HepG2 (cell line): ENCODE results near the gene FBXO10. TPM values are rescaled to one million over a fixed set of nuclear protein-coding genes. Genes with fewer than 3 reads are reported as not detected.
A peak's percentile ranks its signal among the peaks of the same experiment; 100 is the strongest.

ENCODE experiments used
- ATF7 ChIP-seq, 2 experiments: fragments of 450-650 bp in 1 of 2; sonication (generic) in 1 of 2; formaldehyde crosslinking in 1 of 2; IDR thresholded peaks; 2 replicates each; pipeline versions ENCODE4 v1.4.0 to v1.6.1; 2016 to 2020; ENCODE audit warnings: antibody characterized with exemption in 1 of 2, mild to moderate bottlenecking in 1 of 2, missing genetic modification reagents in 1 of 2
- EP300 ChIP-seq, 3 experiments: sonication (generic) in 1 of 3; formaldehyde crosslinking in 1 of 3; IDR thresholded peaks; 2 replicates each; pipeline versions ENCODE4 v1.5.1 to v1.6.1; 2011 to 2020; ENCODE audit warnings: low read depth in 2 of 3, low read length in 2 of 3, borderline replicate concordance in 1 of 3, improper control_type of control experiment in 1 of 3, mild to moderate bottlenecking in 1 of 3, missing genetic modification reagents in 1 of 3, moderate library complexity in 1 of 3
- FOXA3 ChIP-seq: IDR thresholded peaks from 2 replicates; pipeline ENCODE4 v1.6.1; 2016; ENCODE audit warnings: missing genetic modification reagents, missing compliant biosample characterization
- GTF2F1 ChIP-seq: fragments of 150-350 bp; IDR thresholded peaks from 2 replicates; pipeline ENCODE4 v1.6.1; 2014; ENCODE audit warnings: low read length
- HNRNPLL ChIP-seq: fragments of 200-400 bp; formaldehyde crosslinking; IDR thresholded peaks from 2 replicates; pipeline ENCODE4 v1.6.1; 2017; ENCODE audit warnings: mild to moderate bottlenecking, low read depth, low read length; ENCODE audit not compliant: poor library complexity, severe bottlenecking
- PHF21A ChIP-seq: sonication (generic); formaldehyde crosslinking; IDR thresholded peaks from 2 replicates; pipeline ENCODE4 v1.5.0; 2020; ENCODE audit warnings: mild to moderate bottlenecking, missing genetic modification reagents
- RFX5 ChIP-seq: IDR thresholded peaks from 2 replicates; pipeline ENCODE4 v1.6.1; 2011; ENCODE audit warnings: low read depth, low read length, improper control_type of control experiment
- SOX5 ChIP-seq: IDR thresholded peaks from 2 replicates; pipeline ENCODE4 v1.6.1; 2016; ENCODE audit warnings: borderline replicate concordance
- SOX6 ChIP-seq, 2 experiments: fragments of 450-650 bp in 1 of 2; sonication (generic) in 1 of 2; formaldehyde crosslinking in 1 of 2; IDR thresholded peaks; 2 replicates each; pipeline versions ENCODE4 v1.4.0 to v1.6.1; 2017 to 2020; ENCODE audit warnings: antibody characterized with exemption in 1 of 2, mild to moderate bottlenecking in 1 of 2, missing genetic modification reagents in 1 of 2
- SP1 ChIP-seq, 2 experiments: fragments of 450-650 bp in 1 of 2; sonication (generic) in 1 of 2; formaldehyde crosslinking in 1 of 2; IDR thresholded peaks; 2 replicates each; pipeline versions ENCODE4 v1.4.0 to v1.6.1; 2016 to 2020; ENCODE audit warnings: missing genetic modification reagents in 1 of 2
- ZNF350 ChIP-seq: sonication (generic); formaldehyde crosslinking; IDR thresholded peaks from 2 replicates; pipeline ENCODE4 v1.4.0; 2020; ENCODE audit warnings: mild to moderate bottlenecking, low read depth, missing genetic modification reagents, borderline replicate concordance
- polyA plus RNA-seq, 8 experiments: library from polyadenylated mRNA; depleted of rRNA in 3 of 8; stranded (reverse) in 7 of 8; unstranded in 1 of 8; fragments of >200 nt; fragmentation: Illumina TruSeq in 4 of 8; extraction: Trizol in 4 of 8; gene quantifications; 2 replicates each; pipeline versions ENCODE4 v1.2.1 to v1.2.3, GENCODE V29; 2011 to 2016; ENCODE audit warnings: low read depth in 4 of 8, missing spikeins in 1 of 8, mixed read lengths in 1 of 8; ENCODE audit not compliant: insufficient read depth in 1 of 8
- total RNA-seq, 5 experiments: library from RNA; depleted of rRNA; stranded (reverse); fragments of >200 nt; fragmentation: Illumina TruSeq; extraction: Trizol; gene quantifications; 2 replicates each; pipeline ENCODE4 v1.2.3, GENCODE V29; 2016; ENCODE audit warnings: low read depth in 1 of 5
- TF ChIP-seq, protein P1 (sequence below): sonication (generic); formaldehyde crosslinking; IDR thresholded peaks from 2 replicates; pipeline ENCODE4 v1.4.0; 2020; ENCODE audit warnings: missing genetic modification reagents, mild to moderate bottlenecking, borderline replicate concordance
- TF ChIP-seq, protein P2 (sequence below): IDR thresholded peaks from 2 replicates; pipeline ENCODE4 v1.6.1; 2016
- TF ChIP-seq, protein P3 (sequence below): sonication (generic); formaldehyde crosslinking; IDR thresholded peaks from 2 replicates; pipeline ENCODE4; 2020; ENCODE audit warnings: missing genetic modification reagents, mild to moderate bottlenecking, borderline replicate concordance
- TF ChIP-seq, protein P4 (sequence below): sonication (generic); formaldehyde crosslinking; IDR thresholded peaks from 2 replicates; pipeline ENCODE4 v1.5.0; 2020; ENCODE audit warnings: missing genetic modification reagents
- TF ChIP-seq, protein P5 (sequence below): IDR thresholded peaks from 2 replicates; pipeline ENCODE4 v1.6.1; 2012; ENCODE audit warnings: low read depth, low read length, improper control_type of control experiment

The FBXO10 gene
- total and polyA plus RNA-seq, 2 of the 13 experiments (the other 11 are each of a cell fraction or from before 2014, with no cell fraction given), result 3.1 to 5.1 TPM

DNA sequence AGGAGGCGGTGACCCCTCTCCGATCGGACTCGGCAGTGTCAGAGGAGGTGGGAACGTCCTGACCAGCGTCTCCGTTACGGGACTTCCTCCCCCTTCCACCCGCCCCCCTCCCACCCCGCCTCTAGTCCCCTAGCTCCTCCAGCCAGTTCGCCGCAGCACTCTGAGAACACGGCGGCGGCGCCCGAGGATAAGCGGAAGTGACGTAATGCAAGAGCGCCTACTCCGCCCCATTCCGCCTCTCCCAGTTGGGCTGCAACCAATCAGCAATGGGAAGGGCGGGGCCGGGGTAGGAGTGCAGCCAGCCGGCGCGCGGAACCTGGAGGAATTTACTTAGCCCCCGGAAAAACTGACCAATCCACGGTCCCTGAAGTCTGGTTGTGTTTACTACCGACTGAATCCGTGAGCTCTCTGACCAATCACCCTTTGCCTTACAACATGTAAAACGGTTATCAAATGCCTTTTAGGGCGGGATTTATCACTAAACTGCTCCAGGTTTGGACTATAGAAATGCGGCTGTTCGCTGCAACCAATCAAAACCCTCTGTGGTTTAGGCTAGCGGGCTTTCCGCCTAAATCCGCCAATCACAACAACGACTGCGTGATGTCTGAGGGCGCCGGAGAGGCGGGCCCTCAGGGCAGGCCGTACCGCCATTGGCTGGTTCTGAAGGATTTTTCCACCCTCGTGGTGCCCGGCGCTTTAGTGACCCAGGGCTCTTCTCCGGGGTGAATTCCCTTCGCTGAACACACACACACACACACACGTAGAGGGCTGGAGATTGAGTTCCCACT is 110.7 kb downstream of the FBXO10 start, which contains the start of gene ZBTB5 (continued):
- TF ChIP-seq GTF2F1, result peak; percentile 81; the same call in 1 of the 2 replicates
- TF ChIP-seq ATF7 (IDR thresholded peaks at IDR 0.05), result peak; percentile 96
- peak; percentile 75; the same call in 1 of the 2 replicates for TF ChIP-seq ATF7 (CRISPR knock-in tag; IDR thresholded peaks at IDR 0.05)
- TF ChIP-seq SOX5 (CRISPR knock-in tag), result 0 out of 2 replicates have a peak, but pooled peaks have one; percentile 7
- peak in 1 of 2 experiments; percentile 4; a peak in 1 of 4 replicates for TF ChIP-seq EP300 (IDR thresholded peaks at IDR 0.05; ENCODE audit: low read depth in 2 of 2, low read length in 2 of 2)
- TF ChIP-seq EP300 (CRISPR knock-in tag; IDR thresholded peaks at IDR 0.05; ENCODE audit: borderline replicate concordance), result no peak
- TF ChIP-seq, protein P1, sequence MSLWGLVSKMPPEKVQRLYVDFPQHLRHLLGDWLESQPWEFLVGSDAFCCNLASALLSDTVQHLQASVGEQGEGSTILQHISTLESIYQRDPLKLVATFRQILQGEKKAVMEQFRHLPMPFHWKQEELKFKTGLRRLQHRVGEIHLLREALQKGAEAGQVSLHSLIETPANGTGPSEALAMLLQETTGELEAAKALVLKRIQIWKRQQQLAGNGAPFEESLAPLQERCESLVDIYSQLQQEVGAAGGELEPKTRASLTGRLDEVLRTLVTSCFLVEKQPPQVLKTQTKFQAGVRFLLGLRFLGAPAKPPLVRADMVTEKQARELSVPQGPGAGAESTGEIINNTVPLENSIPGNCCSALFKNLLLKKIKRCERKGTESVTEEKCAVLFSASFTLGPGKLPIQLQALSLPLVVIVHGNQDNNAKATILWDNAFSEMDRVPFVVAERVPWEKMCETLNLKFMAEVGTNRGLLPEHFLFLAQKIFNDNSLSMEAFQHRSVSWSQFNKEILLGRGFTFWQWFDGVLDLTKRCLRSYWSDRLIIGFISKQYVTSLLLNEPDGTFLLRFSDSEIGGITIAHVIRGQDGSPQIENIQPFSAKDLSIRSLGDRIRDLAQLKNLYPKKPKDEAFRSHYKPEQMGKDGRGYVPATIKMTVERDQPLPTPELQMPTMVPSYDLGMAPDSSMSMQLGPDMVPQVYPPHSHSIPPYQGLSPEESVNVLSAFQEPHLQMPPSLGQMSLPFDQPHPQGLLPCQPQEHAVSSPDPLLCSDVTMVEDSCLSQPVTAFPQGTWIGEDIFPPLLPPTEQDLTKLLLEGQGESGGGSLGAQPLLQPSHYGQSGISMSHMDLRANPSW, result no peak
- TF ChIP-seq SP1 (IDR thresholded peaks at IDR 0.05), result no peak
- TF ChIP-seq SP1 (CRISPR knock-in tag; IDR thresholded peaks at IDR 0.05), result peak; percentile 83
- TF ChIP-seq, protein P2, sequence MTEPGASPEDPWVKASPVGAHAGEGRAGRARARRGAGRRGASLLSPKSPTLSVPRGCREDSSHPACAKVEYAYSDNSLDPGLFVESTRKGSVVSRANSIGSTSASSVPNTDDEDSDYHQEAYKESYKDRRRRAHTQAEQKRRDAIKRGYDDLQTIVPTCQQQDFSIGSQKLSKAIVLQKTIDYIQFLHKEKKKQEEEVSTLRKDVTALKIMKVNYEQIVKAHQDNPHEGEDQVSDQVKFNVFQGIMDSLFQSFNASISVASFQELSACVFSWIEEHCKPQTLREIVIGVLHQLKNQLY, result no peak
- TF ChIP-seq, protein P3, sequence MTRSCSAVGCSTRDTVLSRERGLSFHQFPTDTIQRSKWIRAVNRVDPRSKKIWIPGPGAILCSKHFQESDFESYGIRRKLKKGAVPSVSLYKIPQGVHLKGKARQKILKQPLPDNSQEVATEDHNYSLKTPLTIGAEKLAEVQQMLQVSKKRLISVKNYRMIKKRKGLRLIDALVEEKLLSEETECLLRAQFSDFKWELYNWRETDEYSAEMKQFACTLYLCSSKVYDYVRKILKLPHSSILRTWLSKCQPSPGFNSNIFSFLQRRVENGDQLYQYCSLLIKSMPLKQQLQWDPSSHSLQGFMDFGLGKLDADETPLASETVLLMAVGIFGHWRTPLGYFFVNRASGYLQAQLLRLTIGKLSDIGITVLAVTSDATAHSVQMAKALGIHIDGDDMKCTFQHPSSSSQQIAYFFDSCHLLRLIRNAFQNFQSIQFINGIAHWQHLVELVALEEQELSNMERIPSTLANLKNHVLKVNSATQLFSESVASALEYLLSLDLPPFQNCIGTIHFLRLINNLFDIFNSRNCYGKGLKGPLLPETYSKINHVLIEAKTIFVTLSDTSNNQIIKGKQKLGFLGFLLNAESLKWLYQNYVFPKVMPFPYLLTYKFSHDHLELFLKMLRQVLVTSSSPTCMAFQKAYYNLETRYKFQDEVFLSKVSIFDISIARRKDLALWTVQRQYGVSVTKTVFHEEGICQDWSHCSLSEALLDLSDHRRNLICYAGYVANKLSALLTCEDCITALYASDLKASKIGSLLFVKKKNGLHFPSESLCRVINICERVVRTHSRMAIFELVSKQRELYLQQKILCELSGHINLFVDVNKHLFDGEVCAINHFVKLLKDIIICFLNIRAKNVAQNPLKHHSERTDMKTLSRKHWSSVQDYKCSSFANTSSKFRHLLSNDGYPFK (CRISPR knock-in tag), result no peak
- 0 out of 2 replicates have a peak, but pooled peaks have one; percentile 51 for TF ChIP-seq FOXA3 (CRISPR knock-in tag)
- TF ChIP-seq SOX6 (IDR thresholded peaks at IDR 0.05), result no peak
- peak; percentile 30; the same call in 1 of the 2 replicates for TF ChIP-seq SOX6 (CRISPR knock-in tag; IDR thresholded peaks at IDR 0.05)
- peak; percentile 90 for TF ChIP-seq PHF21A
- TF ChIP-seq ZNF350, result peak; percentile 63; the same call in 1 of the 2 replicates
- TF ChIP-seq, protein P4, sequence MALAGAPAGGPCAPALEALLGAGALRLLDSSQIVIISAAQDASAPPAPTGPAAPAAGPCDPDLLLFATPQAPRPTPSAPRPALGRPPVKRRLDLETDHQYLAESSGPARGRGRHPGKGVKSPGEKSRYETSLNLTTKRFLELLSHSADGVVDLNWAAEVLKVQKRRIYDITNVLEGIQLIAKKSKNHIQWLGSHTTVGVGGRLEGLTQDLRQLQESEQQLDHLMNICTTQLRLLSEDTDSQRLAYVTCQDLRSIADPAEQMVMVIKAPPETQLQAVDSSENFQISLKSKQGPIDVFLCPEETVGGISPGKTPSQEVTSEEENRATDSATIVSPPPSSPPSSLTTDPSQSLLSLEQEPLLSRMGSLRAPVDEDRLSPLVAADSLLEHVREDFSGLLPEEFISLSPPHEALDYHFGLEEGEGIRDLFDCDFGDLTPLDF, result 0 out of 2 replicates have a peak, but pooled peaks have one; percentile 68
- peak; percentile 48 for TF ChIP-seq HNRNPLL
- TF ChIP-seq RFX5, result peak; percentile 68
- TF ChIP-seq, protein P5, sequence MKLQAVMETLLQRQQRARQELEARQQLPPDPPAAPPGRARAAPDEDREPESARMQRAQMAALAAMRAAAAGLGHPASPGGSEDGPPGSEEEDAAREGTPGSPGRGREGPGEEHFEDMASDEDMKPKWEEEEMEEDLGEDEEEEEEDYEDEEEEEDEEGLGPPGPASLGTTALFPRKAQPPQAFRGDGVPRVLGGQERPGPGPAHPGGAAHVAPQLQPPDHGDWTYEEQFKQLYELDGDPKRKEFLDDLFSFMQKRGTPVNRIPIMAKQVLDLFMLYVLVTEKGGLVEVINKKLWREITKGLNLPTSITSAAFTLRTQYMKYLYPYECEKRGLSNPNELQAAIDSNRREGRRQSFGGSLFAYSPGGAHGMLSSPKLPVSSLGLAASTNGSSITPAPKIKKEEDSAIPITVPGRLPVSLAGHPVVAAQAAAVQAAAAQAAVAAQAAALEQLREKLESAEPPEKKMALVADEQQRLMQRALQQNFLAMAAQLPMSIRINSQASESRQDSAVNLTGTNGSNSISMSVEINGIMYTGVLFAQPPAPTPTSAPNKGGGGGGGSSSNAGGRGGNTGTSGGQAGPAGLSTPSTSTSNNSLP, result peak; percentile 49; the same call in 1 of the 2 replicates
